ENCODE measurements around the gene RNF213. TPM values are rescaled to one million over a fixed set of nuclear protein-coding genes. Genes with fewer than 3 reads are reported as not detected.

RNF213 gene
- polyA plus RNA-seq (2012; rRNA removed) = 53.5 and 57.5 TPM in 2 replicates
- polyA plus RNA-seq (2012; cell fraction: cytosol; rRNA removed) = 28.1 and 37.8 TPM in 2 replicates
- 265 and 299 TPM in 2 replicates for polyA plus RNA-seq (2012; cell fraction: nucleus; rRNA removed)

- TF ChIP-seq REST (IDR thresholded peaks at IDR 0.05; ENCODE audit: low read depth, low read length) (peak; percentile 12; the same call in 1 of the 2 replicates), NRF1 (IDR thresholded peaks at IDR 0.05; ENCODE audit: low read depth, low read length) (0 out of 2 replicates have a peak, but pooled peaks have one; percentile 2), POLR2AphosphoS5 (IDR thresholded peaks at IDR 0.05; ENCODE audit: low read depth, low read length) (peak; percentile 54; the same call in 1 of the 2 replicates), JUND (IDR thresholded peaks at IDR 0.05) (no peak), FOXM1 (IDR thresholded peaks at IDR 0.05; ENCODE audit: low read depth) (no peak)
- peaks cover 35% of the 10 kb centered on the region for H3K79me2 ChIP-seq (ENCODE audit: insufficient read depth)
- H4K20me1 ChIP-seq (ENCODE audit: insufficient read depth) = no peaks in the 10 kb centered on the region
- peak; percentile 98 for DNase-seq
- WGBS (ENCODE audit: low lambda C conversion rate) = 2% methylated on average over 12 of the region's 54 CpGs
- H3K4me1 ChIP-seq (ENCODE audit: control insufficient read depth in 1 of 2, insufficient read depth in 2 of 2, low read depth in 1 of 2, low read length in 1 of 2) = peaks cover 24 to 34% of the 10 kb centered on the region in 2 experiments; a peak in 3 of 4 replicates
- peak within 1 kb of the TSS; percentile 86 for H3K4me2 ChIP-seq
- no peaks in the 10 kb centered on the region for H3K27me3 ChIP-seq (ENCODE audit: insufficient read depth)
- H3K9me2 ChIP-seq = no peaks in the 10 kb centered on the region
- peak within 1 kb of the TSS; percentile 17 for H2AFZ ChIP-seq (ENCODE audit: low read depth)
- CTCF ChIA-PET = interaction anchor here (1.1 to 1.2 kb wide), 2 partner anchors 13 to 65 kb away, joined by 3 to 4 read pairs; no protein-coding TSS in a partner anchor
- no peaks in the 10 kb centered on the region for H3K9me3 ChIP-seq
- peak within 1 kb of the TSS; percentile 85 for H3K9ac ChIP-seq
- POLR2A ChIA-PET = interaction anchor here (1.0 kb wide), 1 partner anchor 9 kb away, joined by 3 read pairs; no protein-coding TSS in a partner anchor
- H3K36me3 ChIP-seq (replicated peaks in 1 of 2; ENCODE audit: control insufficient read depth in 1 of 2, insufficient read depth in 2 of 2, low read length in 1 of 2) = peaks cover 0 to 13% of the 10 kb centered on the region in 2 experiments
- H3K4me3 ChIP-seq (ENCODE audit: low read depth in 2 of 2, low read length in 1 of 2) = peak within 1 kb of the TSS; percentile 74 to 82
- peak within 1 kb of the TSS; percentile 75 to 83 for H3K27ac ChIP-seq (ENCODE audit: low read depth in 2 of 2, low read length in 1 of 2)
- peaks cover 30% of the 10 kb centered on the region for H3F3A ChIP-seq (replicated peaks; ENCODE audit: insufficient read depth)
Observed at GRCh38 chr17:80260791-80261158, at the start of gene RNF213. Gene RNF213, plus strand, starts transcription at chr17:80260852. Its CDS starts 2,830 bp downstream, at chr17:80263682.

GRCh38 chr17:80212109-80212508 lies 48.5 kb upstream of the RNF213 start:
- 85% methylated on average over 9 of the region's 22 CpGs for WGBS (ENCODE audit: low lambda C conversion rate)

More at GRCh38 chr17:80212109-80212508, 48.5 kb upstream of the RNF213 start:
- Histone ChIP-seq H3K4me3 (ENCODE audit: low read depth in 2 of 2, low read length in 1 of 2) (no peak overlapping the region), H3K79me2 (ENCODE audit: insufficient read depth) (peaks cover 1% of the 10 kb centered on the region; the same call in 1 of the 2 replicates), H3K9me2 (no peaks in the 10 kb centered on the region), H3K36me3 (replicated peaks in 1 of 2; ENCODE audit: control insufficient read depth in 1 of 2, insufficient read depth in 2 of 2, low read length in 1 of 2) (peaks cover 27 to 71% of the 10 kb centered on the region in 2 experiments), H3K27ac (ENCODE audit: low read depth in 2 of 2, low read length in 1 of 2) (no peak overlapping the region), H2AFZ (ENCODE audit: low read depth) (no peak overlapping the region), H3F3A (replicated peaks; ENCODE audit: insufficient read depth) (no peaks in the 10 kb centered on the region), H4K20me1 (ENCODE audit: insufficient read depth) (peaks cover 2% of the 10 kb centered on the region; the same call in 1 of the 2 replicates), H3K27me3 (ENCODE audit: insufficient read depth) (no peaks in the 10 kb centered on the region), H3K9me3 (no peaks in the 10 kb centered on the region), H3K4me1 (ENCODE audit: control insufficient read depth in 1 of 2, insufficient read depth in 2 of 2, low read depth in 1 of 2, low read length in 1 of 2) (no peaks in the 10 kb centered on the region), H3K4me2 (no peak overlapping the region), H3K9ac (no peak overlapping the region)
- TF ChIP-seq REST (IDR thresholded peaks at IDR 0.05; ENCODE audit: low read depth, low read length) = no peak
- CTCF ChIA-PET = interaction anchor here (1.1 to 1.3 kb wide), 2 partner anchors 16 to 23 kb away, joined by 3 read pairs; no protein-coding TSS in a partner anchor
- POLR2A ChIA-PET = no interaction called here
- no peak for DNase-seq

Measured in SK-N-SH (cell line).